Endodermal cell (in vitro differentiated cells): ENCODE measurements around the gene LYST. TPM values are rescaled to one million over a fixed set of nuclear protein-coding genes. Genes with fewer than 3 reads are reported as not detected.

Source experiments
- DNase-seq: peaks from one replicate; pipeline ENCODE4 v3.0.0-alpha.2; 2017
- H3K27ac ChIP-seq: 2 replicates; pipeline ENCODE4 v1.5.1; 2013; ENCODE audit warnings: mild to moderate bottlenecking, low read depth, low read length, moderate library complexity
- H3K27me3 ChIP-seq: 2 replicates; pipeline ENCODE4 v1.6.1; 2013; ENCODE audit warnings: mild to moderate bottlenecking, low read length, moderate library complexity; ENCODE audit not compliant: insufficient read depth, control insufficient read depth, poor library complexity, severe bottlenecking
- H3K36me3 ChIP-seq: 2 replicates; pipeline ENCODE4 v1.7.0; 2013; ENCODE audit warnings: mild to moderate bottlenecking, low read length, moderate library complexity; ENCODE audit not compliant: control insufficient read depth, insufficient read depth
- H3K4me1 ChIP-seq: one replicate; pipeline ENCODE4 v1.7.0; 2013; ENCODE audit warnings: low read length; ENCODE audit not compliant: control insufficient read depth, insufficient read depth
- H3K4me3 ChIP-seq: 2 replicates; pipeline ENCODE4 v1.5.1; 2013; ENCODE audit warnings: mild to moderate bottlenecking, low read length, moderate library complexity
- H3K9ac ChIP-seq: 2 replicates; pipeline ENCODE4 v1.6.1; 2013; ENCODE audit warnings: mild to moderate bottlenecking, low read length, moderate library complexity; ENCODE audit not compliant: poor library complexity, severe bottlenecking; ENCODE audit errors: extremely low read depth
- H3K9me3 ChIP-seq: 2 replicates; pipeline ENCODE4 v1.6.1; 2013; ENCODE audit warnings: mild to moderate bottlenecking, low read length, moderate library complexity; ENCODE audit not compliant: control insufficient read depth
- H3K27ac Mint-ChIP-seq: 2 replicates; pipeline ENCODE4 v1.8.0; 2020; ENCODE audit warnings: mixed read lengths
- H3K27me3 Mint-ChIP-seq: 2 replicates; pipeline ENCODE4 v1.8.0; 2021; ENCODE audit warnings: mild to moderate bottlenecking, mixed read lengths; ENCODE audit not compliant: insufficient read depth
- H3K36me3 Mint-ChIP-seq: 2 replicates; pipeline ENCODE4 v1.8.0; 2020; ENCODE audit warnings: low read depth, mixed read lengths
- H3K4me1 Mint-ChIP-seq: 2 replicates; pipeline ENCODE4 v1.8.0; 2020; ENCODE audit warnings: mixed read lengths
- H3K4me3 Mint-ChIP-seq: 2 replicates; pipeline ENCODE4 v1.8.0; 2020; ENCODE audit warnings: mild to moderate bottlenecking, moderate library complexity, mixed read lengths
- H3K9me3 Mint-ChIP-seq: 2 replicates; pipeline ENCODE4 v1.8.0; 2020; ENCODE audit warnings: mild to moderate bottlenecking, mixed read lengths
- CTCF ChIP-seq: fragments of 200-600 bp; sonication (generic); conservative IDR thresholded peaks from 2 replicates; pipeline ENCODE4 v1.5.0; 2021; ENCODE audit warnings: antibody characterized with exemption, mild to moderate bottlenecking
- WGBS, 2 experiments: methylation state at CpG; one replicate each; pipeline versions ENCODE4 v1.1.5 to v1.1.7; 2013; ENCODE audit warnings: missing lambda C conversion rate in 2 of 2, mixed read lengths in 1 of 2; ENCODE audit not compliant: insufficient coverage in 1 of 2, insufficient read length in 1 of 2; 5-methylcytosine and 5-hydroxymethylcytosine counted together
- total RNA-seq, 2 donors: library from RNA; stranded (reverse); fragmentation: NEBNext Ultra II Directional in 1 of 2; extraction: Animal tissue kit (Norgen Biotek cat#: 25700) in 1 of 2; gene quantifications; 2 replicates in 1 of 2; 3 replicates in 1 of 2; pipeline ENCODE4 v1.2.1, GENCODE V29; 2021

The LYST gene
- total RNA-seq, 2 donors from 2014 or later, result 2.5 to 6.8 TPM

- Histone ChIP-seq H3K9me3 (no peaks in the 10 kb centered on the region), H3K4me3 (no peak overlapping the region), H3K27ac (no peak overlapping the region), H3K27me3 (no peaks in the 10 kb centered on the region), H3K36me3 (no peaks in the 10 kb centered on the region), H3K4me1 (no peaks in the 10 kb centered on the region), H3K9ac (no peak overlapping the region)
- TF ChIP-seq CTCF, result no peak
- Mint-ChIP-seq H3K27ac (no peak overlapping the region), H3K9me3 (no peaks in the 10 kb centered on the region), H3K36me3 (no peaks in the 10 kb centered on the region), H3K27me3 (peaks cover 2% of the 10 kb centered on the region), H3K4me3 (no peak overlapping the region), H3K4me1 (peaks cover 5% of the 10 kb centered on the region)
- DNase-seq, result no peak
Measured at GRCh38 chr1:235736263-235736662, 130.4 kb downstream of the LYST start.

GRCh38 chr1:235735621-235736020 lies 131.1 kb downstream of the LYST start:
- Mint-ChIP-seq H3K27ac (no peak overlapping the region), H3K36me3 (no peaks in the 10 kb centered on the region), H3K27me3 (peaks cover 2% of the 10 kb centered on the region), H3K4me1 (peaks cover 5% of the 10 kb centered on the region), H3K9me3 (no peaks in the 10 kb centered on the region), H3K4me3 (no peak overlapping the region)
- WGBS, 2 experiments, result 86 to 98% methylated on average over 1 to 2 of the region's 2 CpGs
- H3K27ac ChIP-seq, result no peak overlapping the region
- H3K4me3 ChIP-seq, result no peak overlapping the region
- no peak for TF ChIP-seq CTCF
- H3K9me3 ChIP-seq, result no peaks in the 10 kb centered on the region
- DNase-seq, result no peak
- H3K36me3 ChIP-seq, result no peaks in the 10 kb centered on the region
- no peaks in the 10 kb centered on the region for H3K27me3 ChIP-seq
- H3K9ac ChIP-seq, result no peak overlapping the region
- H3K4me1 ChIP-seq, result no peaks in the 10 kb centered on the region

DNA sequence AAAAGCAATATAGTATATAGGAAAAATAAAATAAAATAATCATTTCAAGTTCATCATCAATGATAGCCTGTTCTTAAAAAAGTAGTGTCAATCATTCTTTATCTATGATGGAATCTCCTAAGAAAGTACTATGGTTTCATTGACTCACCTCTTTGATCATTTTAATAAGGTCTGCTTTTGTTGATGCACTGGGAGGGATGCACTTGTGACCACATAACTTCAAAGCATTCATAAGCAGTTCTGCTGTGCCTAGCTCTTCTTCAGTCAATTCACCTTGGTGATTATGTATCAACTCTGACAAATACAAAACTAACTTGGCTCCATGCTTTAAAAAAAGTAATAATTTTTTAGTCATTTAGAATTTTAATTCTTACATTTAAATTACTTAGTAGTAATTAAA lies 132.4 kb downstream of the LYST start:
- Mint-ChIP-seq H3K36me3 (no peaks in the 10 kb centered on the region), H3K27ac (no peak overlapping the region), H3K4me3 (no peak overlapping the region), H3K4me1 (peaks cover 5% of the 10 kb centered on the region), H3K27me3 (peaks cover 2% of the 10 kb centered on the region), H3K9me3 (no peaks in the 10 kb centered on the region)
- TF ChIP-seq CTCF, result no peak
- no peak for DNase-seq
- Histone ChIP-seq H3K4me3 (no peak overlapping the region), H3K27ac (no peak overlapping the region), H3K36me3 (no peaks in the 10 kb centered on the region), H3K9me3 (no peaks in the 10 kb centered on the region), H3K9ac (no peak overlapping the region), H3K27me3 (no peaks in the 10 kb centered on the region), H3K4me1 (no peaks in the 10 kb centered on the region)
